Stimulated activated CD8-positive, alpha-beta memory T cell treated with anti-CD3 and anti-CD28 coated beads, Interleukin-4, amount 100 ng/mL, for 24 hours (primary cell): ENCODE measurements around the gene RCAN3.
"Not testable (repeated sequence)": the region's sequence is repeated elsewhere in the genome, so short reads cannot be mapped to it uniquely, and the experiment has no call there.

Experiments
- DNase-seq: peaks from one replicate; pipeline ENCODE4 v3.0.0-alpha.2; 2020; ENCODE audit warnings: low read depth

RCAN3 gene

DNA sequence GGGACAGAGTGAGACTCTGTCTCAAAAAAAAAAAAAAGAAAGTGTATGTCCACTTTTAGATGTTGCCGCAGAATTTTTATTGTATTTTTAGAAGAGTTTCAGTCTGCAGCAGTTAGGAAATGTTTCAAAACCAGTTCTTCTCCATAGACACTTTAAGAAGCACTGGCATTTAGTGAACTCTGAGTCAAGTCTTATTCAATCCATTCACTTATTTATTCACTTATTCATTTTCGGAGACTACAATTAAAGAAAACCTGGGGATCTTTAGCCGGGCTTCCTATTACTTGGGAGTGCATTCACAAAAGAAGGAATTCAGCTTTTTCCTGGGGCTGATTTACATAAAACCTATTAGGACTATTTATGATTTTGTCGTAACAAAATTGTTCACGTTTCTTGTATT is 12.3 kb downstream of the RCAN3 start:
- no peak for DNase-seq

DNA sequence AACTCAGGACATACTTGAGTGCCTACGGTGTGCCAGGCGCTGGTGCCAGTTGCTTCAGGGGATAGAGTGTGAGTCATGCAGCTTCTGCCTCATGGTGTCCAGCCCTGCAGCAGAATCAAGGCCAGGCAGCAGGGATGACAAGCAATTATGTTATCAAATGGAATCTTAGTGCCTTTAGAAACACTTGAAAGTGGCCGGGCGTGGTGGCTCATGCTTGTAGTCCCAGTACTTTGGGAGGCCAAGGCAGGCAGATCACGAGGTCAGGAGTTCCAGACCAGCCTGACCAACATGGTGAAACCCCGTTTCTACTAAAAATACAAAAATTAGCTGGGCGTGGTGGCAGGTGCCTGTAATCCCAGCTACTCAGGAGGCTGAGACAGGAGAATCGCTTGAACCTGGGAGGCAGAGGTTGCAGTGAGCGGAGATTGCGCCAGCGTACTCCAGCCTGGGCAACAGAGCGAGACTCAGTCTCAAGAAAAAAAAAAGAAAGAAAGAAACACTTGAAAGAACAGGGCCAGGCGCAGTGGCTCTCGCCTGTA is 13.1 kb downstream of the RCAN3 start:
- not testable (repeated sequence) for DNase-seq

DNA sequence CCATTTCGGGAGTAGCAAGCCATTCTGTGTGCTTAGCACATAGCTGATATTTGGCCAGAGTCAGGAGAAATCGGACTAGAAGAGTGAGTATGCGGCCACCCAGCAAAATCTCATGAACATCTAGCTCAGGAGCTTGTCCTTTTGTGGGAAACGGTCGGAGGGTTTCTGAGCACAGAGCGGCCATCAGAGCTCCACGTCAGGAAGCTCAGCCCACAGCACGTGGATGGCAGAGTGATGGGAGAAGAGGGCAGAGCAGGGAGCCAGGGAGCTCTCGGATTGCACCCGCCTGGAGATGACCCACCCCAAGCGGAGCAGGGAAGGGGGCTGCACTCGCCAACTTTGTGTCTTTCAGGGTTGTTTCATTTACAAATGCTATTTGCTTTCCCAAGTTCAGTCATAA is 13.9 kb downstream of the RCAN3 start:
- no peak for DNase-seq

DNA sequence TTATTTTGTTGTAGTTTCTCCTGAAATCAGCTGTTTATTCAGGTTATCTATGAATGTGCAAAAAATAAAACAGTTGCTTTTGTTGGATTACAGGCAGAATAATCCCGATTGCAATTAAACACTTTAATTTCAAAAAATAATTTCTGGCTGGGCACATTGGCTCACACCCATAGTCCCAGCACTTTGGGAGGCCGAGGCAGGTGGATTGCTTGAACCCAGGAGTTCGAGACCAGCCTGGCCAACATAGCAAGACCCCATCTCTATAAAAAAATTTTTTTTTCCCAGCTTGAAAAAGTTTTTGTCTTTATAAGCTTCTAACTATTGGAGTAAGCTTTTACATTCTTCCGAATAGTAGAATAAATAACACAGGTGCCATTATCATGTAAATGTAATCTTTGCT is 15.3 kb downstream of the RCAN3 start:
- no peak for DNase-seq

DNA sequence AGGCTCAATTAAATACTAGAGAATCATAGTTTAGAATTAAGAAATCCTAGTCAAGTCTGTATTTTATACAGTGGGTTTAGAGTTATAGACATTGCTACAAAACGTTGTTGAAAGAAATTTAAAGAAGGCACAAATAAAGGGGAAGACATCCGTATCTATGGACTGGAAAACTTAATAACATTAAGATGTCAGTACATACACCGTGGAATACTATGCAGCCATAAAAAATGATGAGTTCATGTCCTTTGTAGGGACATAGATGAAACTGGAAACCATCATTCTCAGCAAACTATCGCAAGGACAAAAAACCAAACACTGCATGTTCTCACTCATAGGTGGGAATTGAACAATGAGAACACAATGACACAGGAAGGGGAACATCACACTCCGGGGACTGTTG is 17.6 kb downstream of the RCAN3 start:
- DNase-seq, result not testable (repeated sequence)

DNA sequence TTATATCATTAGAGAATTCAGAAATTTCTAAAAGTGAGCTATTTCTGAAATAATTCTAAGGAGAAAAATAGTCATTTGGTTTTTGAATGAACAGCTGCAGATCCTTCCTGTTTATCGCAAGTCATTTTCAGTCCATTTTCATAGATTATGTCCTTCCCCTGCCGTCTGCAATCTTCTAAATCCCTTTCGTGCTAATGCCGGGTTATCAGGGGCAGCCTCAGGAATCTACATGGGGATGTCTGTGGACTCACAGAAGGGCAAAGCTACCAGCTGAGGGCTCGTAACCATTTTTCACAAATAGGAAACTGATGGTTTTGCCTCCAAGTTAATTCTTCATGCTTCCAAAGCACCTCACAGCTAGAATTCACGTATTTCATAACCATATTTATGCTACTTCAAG is 23.0 kb downstream of the RCAN3 start:
- DNase-seq, result no peak

DNA sequence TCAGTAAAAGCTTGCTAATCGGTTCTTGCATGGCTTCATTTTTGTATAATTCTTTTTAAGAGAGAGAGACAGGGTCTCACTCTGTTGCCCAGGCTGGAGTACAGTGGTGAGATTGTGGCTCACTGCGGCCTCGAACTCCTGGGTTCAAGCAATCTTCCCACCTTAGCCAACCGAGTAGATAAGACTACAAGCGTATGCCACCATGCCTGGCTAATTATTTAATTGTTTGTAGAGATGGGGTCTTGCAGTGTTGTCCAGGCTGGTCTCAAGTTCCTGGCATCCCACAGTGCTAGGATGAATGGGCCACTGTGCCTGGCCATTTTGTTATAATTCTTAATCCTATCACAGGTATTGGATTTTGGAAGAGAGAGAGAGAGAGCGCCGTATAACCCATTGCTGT is 23.4 kb downstream of the RCAN3 start:
- no peak for DNase-seq

DNA sequence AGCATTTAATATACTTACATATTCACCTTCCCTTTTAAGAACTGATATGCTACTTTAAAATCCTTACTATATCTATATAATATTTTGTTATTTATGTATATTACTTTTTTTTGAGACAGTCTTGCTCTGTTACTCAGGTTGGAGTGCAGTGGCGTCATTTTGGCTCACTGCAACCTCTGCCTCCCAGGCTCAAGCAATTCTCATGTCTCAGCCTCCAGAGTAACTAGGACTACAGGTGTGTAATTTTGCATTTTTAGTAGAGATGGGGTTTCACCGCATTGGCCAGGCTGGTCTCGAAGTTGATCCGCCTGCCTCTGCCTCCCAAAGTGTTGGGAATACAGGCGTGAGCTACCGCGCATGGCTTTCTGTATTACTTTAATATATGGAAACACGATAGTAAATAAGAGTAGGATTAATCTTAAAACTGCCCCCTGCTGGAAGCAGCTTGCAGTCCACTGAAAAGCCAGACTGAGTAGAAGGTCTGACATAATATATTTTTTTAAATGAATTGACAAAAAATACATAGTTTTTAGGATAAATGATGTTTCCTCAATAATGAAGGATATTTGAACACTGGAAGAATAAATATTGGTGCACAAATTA is 24.4 kb downstream of the RCAN3 start:
- DNase-seq, result no peak

DNA sequence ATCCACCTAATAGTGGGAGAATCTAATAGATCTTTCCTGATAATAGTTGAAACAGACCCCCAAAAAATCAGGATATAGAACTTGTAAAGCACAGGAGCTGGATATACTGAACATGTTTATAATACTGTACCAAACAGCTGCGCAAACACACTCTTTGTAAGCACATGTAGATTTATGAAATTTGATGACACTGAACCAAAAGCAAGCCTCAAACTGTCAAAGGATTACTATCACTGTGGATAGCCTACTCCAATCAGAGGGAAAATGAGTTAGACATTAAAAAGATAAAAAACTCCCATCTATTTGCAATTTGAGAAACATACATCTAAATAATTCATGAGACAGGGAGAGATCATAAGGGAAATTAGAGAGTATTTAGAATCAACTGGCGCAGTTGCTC is 26.1 kb downstream of the RCAN3 start:
- DNase-seq, result no peak

DNA sequence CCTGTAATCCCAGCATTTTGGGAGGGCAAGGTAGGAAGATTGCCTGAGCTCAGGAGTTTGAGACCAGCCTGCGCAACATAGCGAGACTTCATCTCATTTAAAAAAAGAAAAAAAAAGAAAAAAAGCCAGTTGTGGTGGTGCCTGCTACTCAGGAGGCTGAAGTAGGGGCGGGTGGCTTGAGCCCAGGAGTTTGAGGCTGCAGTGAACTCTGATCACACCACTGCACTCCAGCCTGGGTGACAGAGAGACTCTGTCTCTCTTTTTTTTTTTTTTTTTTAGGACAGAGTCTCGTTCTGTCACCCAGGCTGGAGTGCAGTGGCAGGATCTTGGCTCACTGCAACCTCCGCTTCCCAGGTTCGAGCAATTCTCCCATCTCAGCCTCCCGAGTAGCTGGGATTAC is 26.7 kb downstream of the RCAN3 start:
- not testable (repeated sequence) for DNase-seq

DNA sequence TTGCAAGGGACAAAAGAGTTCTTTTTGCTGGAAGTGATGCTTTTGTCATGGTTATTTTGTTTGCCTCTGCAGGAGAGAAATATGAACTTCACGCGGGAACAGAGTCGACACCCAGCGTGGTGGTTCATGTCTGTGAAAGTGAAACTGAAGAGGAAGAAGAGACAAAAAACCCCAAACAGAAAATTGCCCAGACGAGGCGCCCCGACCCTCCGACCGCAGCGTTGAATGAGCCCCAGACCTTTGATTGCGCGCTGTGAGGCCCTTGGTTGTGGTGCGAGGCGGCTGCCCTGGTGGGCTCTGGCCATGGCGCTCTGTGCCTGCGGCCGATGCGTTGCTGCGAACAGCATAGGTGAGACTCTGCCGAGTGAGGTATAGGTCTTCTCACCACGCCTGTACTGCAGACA is 32.4 kb downstream of the RCAN3 start:
- peak; percentile 54 for DNase-seq

DNA sequence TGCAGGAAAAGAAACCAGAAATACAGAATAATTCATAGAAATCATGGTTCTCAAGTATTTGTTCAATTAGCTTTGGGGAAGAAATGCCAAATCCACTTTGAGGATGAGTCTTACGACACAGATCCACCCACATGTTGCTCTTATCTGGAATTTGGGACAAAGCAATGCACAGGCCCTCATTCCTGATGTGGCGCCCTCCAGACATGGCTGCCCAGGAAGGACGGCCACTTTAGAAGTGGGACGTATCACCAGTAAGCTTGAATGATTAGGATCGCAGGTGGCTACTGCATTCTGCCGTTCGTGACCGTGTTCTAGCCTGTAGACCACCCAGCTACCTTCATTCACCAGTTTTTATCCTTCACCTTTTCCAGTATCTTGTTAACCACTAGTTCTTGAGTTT is 33.1 kb downstream of the RCAN3 start:
- no peak for DNase-seq

DNA sequence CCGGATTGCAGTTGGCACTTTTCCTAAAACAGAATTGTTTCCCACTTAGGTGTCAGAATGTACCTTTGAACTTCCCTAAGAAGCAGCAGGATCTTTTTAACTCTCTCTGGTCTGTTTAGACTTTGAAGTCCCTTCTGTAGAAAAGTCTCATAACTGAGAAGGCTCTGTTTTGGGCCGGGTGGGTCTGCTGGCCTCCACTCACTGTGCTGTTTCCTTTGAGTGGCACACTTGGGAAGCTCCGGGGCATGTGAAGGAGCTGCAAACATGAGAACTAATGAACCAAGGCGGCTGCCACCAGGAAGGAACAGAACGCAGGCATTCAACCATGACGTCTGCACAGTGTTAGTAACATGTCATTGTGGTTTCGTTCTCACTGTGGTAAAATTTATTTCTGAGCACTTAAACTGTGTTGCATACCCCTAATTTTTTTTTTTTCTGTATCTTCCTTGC is 33.8 kb downstream of the RCAN3 start:
- peak; percentile 36 for DNase-seq

DNA sequence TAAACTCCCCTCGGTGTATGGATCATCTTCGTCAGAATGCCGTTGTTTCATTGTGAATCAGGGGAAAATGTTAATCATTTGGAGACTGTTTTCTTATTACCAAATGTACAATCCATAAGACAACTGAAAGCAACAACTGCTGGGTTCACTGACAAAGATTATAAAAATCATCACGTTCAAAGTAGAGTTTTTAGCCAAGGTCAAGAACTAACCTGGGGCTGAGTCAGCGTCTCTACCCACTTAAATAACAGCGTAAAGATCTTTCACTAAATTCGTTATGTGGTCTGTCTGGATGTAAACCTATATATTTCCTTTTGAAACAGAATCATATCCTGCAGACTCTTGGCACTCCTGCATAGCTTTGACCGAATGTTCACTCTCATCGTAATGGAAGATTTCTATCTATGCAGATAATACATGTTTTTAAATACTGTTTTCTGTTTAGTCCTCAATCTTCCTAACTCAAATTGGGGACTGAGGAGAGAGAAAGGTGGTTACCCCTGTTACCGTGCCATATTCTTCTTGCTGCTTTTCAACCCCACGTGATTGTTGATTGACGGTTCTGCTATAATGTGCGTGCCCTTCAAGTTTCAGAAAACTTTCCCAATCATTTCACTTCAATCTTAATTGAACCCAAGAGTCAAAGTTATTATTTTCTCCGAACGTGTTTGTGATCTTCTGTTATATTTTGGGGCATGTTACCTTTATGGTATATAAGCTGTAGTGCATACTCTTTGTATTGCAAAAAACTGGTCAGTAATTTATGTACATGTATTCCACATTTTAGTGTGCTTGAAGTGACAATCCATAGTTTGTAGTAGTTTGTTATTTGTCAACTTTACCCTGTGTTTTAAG is 37.6 kb downstream of the RCAN3 start:
- no peak for DNase-seq

DNA sequence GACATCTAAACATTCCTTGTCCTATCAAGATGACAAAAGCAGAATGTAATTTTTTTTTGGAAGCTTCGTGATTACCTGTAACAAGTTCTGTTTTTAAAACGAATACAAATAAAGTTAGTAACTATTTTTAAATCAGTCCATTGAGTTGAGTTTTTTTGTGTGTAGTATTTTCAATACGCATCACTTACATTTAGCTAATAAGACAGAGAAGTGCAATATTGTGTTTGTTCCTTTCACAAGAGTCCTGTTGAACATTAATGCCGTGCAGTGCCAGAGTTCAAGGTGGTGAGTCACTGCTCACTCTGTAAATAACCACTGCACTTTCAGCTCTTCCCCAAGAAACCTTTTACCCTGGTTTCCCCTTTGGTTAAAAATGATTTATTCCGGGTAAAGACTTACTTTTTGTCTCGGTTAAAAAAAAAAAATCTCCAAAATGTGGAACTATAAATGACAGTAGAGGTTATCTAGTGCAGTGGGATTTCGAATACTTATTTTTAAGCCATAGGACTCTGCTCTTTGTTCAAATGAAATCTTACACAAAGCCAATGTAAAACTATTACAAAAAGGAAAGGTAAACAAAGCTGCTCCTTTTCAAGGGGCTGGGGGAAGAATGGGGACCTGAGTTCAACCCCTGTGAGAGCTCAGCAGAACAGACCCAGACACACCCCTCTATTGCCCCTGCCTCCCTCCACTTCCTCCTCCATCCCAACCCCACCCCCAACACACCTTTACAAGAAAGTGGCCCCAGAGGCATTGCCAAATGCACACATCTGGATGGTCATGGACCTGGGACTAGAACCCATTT is 38.5 kb downstream of the RCAN3 start:
- no peak for DNase-seq

DNA sequence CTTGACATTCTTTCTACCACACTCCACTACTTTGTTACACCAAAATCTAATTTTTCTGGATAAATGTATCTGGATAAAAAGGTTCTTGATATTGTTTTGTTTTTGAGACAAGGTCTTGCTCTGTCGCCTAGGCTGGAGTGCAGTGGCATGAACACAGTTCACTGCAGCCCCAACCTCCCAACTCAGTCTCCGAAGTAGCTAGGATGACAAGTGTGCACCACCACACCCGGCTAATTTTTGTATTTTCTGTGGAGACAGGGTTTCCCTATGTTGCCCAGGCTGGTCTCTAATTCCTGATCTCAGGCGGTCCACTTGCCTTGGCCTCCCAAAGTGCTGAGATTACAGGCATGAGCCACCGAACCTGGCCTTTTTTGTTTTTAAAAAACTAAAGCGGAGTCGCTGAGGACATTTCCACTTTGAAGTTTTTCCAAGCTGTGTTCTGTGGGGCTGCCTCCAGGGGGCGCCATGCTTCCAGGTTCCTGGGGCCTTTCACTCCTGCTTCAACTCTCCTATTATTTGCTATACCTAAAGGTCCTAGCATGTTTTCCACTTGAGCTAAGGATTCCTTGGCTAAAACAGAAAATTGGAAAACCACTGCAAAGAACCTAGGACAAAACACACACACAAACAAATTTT is 39.2 kb downstream of the RCAN3 start:
- no peak for DNase-seq

DNA sequence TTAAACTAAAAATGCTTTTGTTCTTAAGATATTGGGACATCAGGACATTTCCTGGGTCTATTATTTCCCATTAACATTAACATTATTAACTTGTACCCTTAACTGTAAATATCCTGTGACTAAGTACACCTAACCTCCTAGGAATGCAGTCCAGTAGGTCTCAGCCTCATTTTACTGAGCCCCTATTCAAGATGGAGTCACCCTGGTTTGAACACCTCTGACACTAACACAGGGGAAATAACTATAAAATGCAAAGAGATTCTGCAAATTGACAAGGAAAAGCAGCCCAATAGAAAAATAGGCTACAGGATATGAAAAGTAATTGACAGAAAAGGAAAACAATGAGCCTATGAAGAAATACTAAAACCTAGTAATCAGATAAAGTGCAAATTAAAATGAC is 41.6 kb downstream of the RCAN3 start:
- no peak for DNase-seq

DNA sequence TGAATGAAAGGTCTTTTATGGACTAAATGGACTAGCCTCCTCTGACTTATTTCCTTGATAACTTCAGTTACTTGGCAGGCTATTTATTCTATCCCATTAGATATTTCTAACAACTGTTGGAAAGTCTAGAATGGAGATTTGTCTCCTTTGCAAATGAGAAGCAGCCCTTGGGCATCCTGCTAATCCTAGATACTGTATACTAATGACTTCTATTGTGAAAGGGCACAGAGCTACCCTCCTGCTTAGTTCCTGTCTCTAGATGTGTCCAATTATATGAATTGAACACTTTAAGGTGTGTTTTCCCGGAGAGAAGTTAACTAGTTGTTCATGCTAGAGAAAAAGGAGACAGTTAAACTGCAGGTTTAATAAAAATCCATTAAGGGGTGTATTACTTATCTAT is 43.0 kb downstream of the RCAN3 start:
- DNase-seq, result no peak

DNA sequence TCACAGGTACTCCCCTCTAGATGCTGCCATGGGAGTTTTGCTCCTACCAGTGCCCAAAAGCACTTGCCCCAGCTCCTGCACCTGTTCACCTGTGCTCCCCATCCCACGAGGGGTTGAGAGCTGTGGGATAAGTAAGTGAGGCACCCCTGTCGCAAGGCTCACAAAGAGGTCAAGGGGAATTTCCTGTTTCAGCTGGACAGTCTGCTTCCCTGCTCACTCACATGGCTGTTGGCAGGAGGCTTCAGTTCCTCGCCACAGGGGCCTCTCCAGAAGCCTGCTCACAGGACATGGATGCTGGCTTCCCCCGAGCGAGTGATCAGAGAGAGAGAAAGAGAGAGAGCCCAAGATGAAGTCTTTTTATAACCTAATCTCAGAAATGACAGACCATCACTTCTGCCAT is 44.6 kb downstream of the RCAN3 start:
- no peak for DNase-seq

DNA sequence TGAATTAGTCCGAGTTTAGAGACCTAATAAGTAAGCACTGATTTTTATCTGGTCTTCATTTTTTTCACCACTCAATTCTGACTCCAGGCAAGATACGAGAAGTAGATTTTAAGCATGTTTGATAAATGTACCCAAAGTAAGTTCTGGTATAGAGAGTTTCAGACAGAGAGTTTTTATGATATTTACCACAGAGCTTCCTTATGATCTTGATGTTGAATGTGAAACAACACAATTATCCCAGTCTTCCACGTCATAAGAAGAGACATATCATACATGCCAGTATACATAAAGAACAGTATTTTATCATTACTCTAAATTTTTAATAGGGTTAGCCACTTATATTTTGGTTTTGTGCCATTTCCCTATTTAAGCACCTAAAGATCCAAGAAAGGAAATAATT is 45.4 kb downstream of the RCAN3 start:
- DNase-seq, result no peak

DNA sequence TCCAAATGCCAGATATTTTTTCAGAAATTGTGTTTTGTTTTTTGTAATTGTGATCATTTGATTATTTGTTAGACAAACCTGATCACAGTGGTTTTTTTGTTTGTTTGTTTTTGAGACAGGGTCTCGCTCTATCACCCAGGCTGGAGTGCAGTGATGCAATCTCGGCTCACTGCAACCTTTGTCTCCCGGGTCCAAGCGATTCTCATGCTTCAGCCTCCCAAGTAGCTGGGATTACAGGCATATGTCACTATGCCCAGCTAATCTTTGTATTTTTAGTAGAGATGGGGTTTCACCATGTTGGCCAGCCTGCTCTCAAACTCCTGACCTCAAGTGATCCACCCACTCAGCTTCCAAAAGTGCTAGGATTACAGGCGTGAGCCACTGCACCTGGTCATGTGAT is 46.6 kb downstream of the RCAN3 start:
- DNase-seq, result not testable (repeated sequence)

DNA sequence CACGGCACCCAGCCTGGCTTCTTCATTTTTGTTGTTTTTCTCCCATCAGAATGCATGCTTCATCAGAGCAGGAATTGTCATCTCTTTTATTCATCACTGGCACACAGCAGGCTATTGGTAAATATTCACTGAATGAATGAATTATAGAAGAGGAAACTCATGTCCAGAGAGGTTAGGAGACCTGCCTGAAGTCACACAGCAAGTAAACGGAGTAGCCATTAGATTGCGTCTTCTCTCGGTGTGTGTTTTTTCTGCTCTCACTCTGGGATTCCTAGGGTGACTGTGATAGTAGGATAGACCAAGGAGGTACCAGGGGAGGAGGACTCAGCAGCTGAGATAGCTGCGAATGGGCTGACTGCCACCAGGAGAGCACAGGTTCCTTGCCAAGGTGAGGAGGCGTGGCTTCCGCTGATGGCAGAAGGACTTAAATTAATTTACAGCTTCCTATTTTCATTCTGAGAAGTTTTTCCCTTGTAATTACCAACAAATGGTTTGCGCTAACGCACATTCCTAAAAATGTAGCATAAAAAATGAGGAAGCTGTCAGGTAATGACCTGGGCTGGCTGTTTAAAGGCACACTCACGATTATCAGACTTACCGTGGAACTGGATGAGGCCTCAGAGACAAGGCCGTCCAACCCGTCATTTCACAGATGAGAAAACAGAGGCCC is 48.8 kb downstream of the RCAN3 start:
- no peak for DNase-seq
